Lower leg skin (tissue), 3 donors: ENCODE data around the gene FUOM.

Experiments used
- POLR2A ChIP-seq, 2 donors: fragments of 450-650 bp; IDR thresholded peaks; one replicate each; pipeline ENCODE4 v1.6.1; 2016 to 2017; ENCODE audit warnings: antibody characterized with exemption in 2 of 2, mild to moderate bottlenecking in 1 of 2, moderate library complexity in 1 of 2
- TF ChIP-seq, protein P1 (sequence below), 3 donors: fragments of 450-650 bp; IDR thresholded peaks; one replicate each; pipeline ENCODE4 v1.5.1; 2016; ENCODE audit warnings: antibody characterized with exemption in 3 of 3, mild to moderate bottlenecking in 3 of 3, moderate library complexity in 2 of 3

DNA sequence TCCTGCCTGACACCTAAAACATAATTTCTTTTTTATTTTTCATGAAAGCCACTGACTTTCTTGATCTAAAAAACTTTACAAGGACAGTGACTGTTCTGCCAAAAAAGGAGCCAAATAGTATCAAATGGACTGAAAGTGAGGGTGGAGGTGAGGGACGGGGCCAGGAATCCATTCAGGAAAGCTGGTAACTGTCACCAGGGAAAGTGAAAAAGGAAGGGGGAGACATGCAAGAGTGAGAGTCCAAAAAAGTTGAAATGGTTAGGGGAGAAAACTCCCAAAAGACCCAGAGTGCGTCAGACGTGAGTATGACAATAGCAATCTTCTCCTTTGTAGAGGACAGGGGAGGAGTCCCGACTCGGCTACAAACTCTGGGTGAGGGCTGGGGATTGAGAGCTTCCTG is 13.6 kb downstream of the FUOM start:
- no peak for TF ChIP-seq POLR2A (IDR thresholded peaks at IDR 0.05)
- TF ChIP-seq, protein P1, sequence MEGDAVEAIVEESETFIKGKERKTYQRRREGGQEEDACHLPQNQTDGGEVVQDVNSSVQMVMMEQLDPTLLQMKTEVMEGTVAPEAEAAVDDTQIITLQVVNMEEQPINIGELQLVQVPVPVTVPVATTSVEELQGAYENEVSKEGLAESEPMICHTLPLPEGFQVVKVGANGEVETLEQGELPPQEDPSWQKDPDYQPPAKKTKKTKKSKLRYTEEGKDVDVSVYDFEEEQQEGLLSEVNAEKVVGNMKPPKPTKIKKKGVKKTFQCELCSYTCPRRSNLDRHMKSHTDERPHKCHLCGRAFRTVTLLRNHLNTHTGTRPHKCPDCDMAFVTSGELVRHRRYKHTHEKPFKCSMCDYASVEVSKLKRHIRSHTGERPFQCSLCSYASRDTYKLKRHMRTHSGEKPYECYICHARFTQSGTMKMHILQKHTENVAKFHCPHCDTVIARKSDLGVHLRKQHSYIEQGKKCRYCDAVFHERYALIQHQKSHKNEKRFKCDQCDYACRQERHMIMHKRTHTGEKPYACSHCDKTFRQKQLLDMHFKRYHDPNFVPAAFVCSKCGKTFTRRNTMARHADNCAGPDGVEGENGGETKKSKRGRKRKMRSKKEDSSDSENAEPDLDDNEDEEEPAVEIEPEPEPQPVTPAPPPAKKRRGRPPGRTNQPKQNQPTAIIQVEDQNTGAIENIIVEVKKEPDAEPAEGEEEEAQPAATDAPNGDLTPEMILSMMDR (IDR thresholded peaks at IDR 0.05), result no peak
